Measurements from ENCODE around the gene AP1M2.
"Not testable (repeated sequence)": the region's sequence is repeated elsewhere in the genome, so short reads cannot be mapped to it uniquely, and the experiment has no call there.

Gene AP1M2

GRCh38 chr19:10582091-10582490, 5.0 kb downstream of the AP1M2 start:
- TF ChIP-seq CTCF (conservative IDR thresholded peaks at IDR 0.05): no peak
- TF ChIP-seq ZFX (IDR thresholded peaks at IDR 0.05): no peak
- no peak overlapping the region for H3K27ac ChIP-seq

- no peak overlapping the region for H3K27ac ChIP-seq
- TF ChIP-seq ZFX (IDR thresholded peaks at IDR 0.05) (no peak), CTCF (conservative IDR thresholded peaks at IDR 0.05) (peak; percentile 98)
Observed at GRCh38 chr19:10580979-10581631, 6.0 kb downstream of the AP1M2 start.

GRCh38 chr19:10577951-10578350, 9.2 kb downstream of the AP1M2 start:
- H3K27ac ChIP-seq: no peak overlapping the region
- TF ChIP-seq CTCF (conservative IDR thresholded peaks at IDR 0.05) (no peak), ZFX (IDR thresholded peaks at IDR 0.05) (no peak)

- no peak overlapping the region for H3K27ac ChIP-seq
- TF ChIP-seq ZFX (IDR thresholded peaks at IDR 0.05) (no peak), CTCF (conservative IDR thresholded peaks at IDR 0.05) (no peak)
Observed at GRCh38 chr19:10575011-10575716, 11.9 kb downstream of the AP1M2 start.

- no peak for TF ChIP-seq ZFX (IDR thresholded peaks at IDR 0.05)
- H3K27ac ChIP-seq: no peak overlapping the region
Observed at GRCh38 chr19:10574462-10574861, 12.7 kb downstream of the AP1M2 start.

GRCh38 chr19:10573793-10574192, 13.3 kb downstream of the AP1M2 start:
- not testable (repeated sequence) for H3K27ac ChIP-seq

- TF ChIP-seq ZFX (IDR thresholded peaks at IDR 0.05): peak; percentile 53; the same call in 1 of the 2 replicates
- TF ChIP-seq CTCF (conservative IDR thresholded peaks at IDR 0.05): peak; percentile 21; the same call in 1 of the 2 replicates
- peak within 1 kb of the TSS; percentile 90 for H3K27ac ChIP-seq
Observed at GRCh38 chr19:10568826-10569651, 18.1 kb downstream of the AP1M2 start, which contains the start of gene CDKN2D. Gene CDKN2D (minus strand): TSS chr19:10568979. CDS start chr19:10568653, 326 bp downstream.

Measured in C4-2B (cell line).